GM19239 (cell line): ENCODE measurements around the gene ACCSL.

ENCODE experiments used
- DNase-seq: peaks from one replicate; pipeline ENCODE4 v3.0.0; 2011; ENCODE audit warnings: low spot score; ENCODE audit not compliant: insufficient read length
- FAIRE-seq: peaks from 2 replicates; lab custom pipeline; 2011; peaks lifted over from hg19 to GRCh38; lab: Jason Lieb, UNC

Gene ACCSL

DNA sequence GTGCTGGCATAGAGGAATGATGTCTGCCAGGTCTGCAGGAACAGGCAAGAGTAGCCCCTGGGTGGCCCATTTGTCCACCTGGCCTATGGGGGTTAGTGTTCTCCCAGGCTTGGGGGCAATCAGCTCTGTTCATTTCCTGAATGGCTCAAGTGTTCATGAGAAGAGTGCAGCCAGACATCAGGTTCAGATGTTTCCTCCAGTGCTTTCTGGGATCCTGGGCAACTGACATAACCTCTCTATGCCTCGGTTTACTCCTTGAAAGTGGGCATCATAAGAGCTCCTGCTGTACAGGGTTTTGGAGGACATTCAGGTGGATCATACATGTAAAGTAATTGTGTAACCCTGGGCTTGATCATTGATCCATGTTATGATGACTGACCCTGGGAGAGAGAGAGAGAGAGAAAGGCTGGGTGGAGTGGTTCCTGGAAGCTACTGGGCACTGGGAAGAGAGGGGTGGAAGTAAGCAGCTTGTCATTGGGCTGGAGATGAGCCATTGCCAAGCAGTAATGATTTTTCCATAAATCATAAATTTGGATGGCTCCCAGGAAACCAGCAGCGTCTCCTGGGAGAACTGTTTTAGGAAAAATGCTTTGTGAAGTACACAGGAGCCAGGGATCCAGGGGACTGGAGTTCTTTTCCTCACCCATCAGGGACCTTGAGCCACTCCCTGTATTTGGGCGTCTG is 30.2 kb upstream of the ACCSL start:
- DNase-seq (no peak), FAIRE-seq (no peak)

DNA sequence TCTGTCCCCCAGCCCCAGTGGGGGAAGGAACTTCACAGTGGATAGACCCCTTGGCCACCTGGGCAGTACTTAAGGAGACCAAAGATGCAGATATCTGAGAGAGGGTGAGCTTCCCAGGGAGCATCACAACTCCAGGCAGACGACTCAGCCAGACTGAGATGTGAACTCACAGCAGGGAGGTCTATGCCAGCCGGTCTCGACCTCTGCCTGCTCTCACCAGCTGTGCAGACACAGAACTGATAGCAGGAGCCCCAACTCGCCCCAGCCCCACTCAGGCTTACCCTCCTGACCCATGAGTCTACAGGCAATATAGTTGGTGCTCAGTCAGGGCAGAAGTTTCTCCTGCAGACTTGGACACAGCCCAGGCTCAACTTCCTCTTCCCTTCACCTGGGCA is 29.7 kb upstream of the ACCSL start:
- DNase-seq (no peak), FAIRE-seq (no peak)

DNA sequence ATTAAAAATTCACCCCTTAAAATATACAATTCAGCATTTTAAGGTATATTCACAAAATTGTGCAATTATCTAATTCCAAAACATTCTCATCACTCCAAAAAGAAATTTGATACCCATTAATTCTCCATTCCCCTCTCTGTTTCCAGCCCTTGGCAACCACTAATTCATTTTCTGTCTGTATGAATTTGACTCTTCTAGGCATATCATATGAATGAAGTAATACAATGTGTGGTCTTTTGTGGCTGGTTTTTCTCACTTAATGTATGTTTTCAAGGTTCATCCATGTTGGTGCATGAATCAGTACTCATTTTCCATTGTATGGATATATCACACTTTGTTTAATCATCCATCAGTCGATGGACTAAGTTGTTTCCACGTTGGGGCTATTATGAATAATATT is 29.0 kb upstream of the ACCSL start:
- DNase-seq: no peak
- FAIRE-seq: no peak

DNA sequence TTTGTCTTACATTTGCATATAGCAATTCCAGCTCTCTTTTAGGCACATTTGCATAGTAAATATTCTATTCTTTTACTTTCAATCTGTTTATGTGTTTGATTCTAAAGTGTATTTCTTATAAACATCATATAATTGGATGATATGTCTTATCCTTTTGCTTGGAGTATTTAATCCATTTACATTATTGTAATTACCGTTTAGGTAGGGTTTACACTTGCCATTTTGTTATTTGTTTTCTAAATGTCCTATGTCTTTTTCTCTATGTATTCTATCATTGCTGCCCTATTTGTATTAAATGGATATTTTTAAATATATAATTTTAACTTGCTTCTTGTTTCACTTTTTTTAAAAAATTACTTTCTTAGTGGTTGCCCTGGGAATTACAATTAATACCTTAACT is 22.8 kb upstream of the ACCSL start:
- FAIRE-seq (no peak), DNase-seq (no peak)

DNA sequence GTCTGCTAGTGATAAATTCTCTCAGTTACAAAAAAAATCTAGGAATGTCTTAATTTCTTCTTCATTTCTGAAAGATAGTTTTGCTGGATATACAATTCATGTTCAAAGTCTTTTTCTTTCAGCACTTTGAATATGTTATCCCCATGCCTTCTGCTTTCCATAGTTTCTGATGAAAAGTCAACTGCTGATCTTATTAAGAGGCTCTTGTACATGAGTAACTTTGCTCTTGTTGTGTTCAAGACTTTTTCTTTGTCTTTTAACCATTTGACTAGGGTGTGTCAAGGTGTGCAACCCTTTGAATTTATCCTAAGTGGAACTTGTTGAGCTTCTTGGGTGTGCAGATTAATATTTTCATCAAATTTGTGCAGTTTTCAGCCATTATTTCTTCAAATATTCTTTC is 22.1 kb upstream of the ACCSL start:
- FAIRE-seq: no peak
- DNase-seq: no peak

DNA sequence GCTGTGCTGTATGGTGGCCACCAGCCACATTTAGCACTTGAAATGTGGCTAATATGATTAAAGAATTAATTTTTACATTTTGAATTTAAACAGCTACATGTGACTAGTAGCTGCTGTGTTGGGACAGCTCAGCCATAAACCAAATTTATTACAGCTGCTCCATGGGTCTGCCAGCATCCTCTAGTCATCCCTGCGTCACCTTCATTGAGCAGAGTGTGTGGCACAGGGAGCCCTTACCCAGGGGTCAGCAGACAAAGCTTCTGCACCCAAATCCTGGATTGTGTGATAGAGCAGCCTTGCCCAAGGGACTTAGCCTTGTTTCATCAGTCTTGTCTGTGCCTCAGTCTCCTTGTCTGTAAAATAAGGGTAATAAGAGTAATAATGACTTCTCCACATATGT is 19.4 kb upstream of the ACCSL start:
- no peak for FAIRE-seq

DNA sequence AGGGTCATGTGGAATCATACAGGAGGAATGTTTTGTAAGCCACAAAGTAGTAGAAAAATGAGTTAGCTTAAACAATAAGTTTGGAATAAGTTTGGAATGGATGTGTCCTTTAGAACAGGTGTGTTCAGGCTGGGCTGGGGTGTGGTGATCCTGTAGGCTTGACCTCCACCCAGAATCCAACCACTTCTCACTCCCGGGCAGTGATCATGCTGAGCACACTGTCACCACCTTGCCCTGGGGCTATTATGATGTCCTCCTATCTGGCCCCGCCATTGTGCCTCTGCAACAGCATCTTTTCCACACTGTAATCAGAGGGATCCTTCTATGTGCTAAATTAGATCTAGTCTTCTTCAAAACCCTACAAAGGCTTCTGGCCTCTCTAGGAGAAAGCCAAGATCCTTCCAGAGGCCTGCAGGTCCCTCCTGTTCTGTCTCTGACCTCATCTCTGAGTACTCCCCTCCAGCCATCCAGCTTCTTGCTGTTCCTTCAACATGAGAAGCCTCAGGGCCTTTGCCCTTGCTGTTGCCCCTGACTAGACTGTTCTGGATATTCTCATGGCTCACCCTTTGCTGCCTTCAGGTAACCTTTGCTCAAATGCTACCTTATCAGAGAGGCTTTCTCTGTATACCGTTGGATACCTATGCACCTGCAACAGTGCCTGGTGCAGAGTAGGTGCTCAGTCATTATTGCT is 18.8 kb upstream of the ACCSL start:
- FAIRE-seq: no peak

More for the DNA sequence above, 19.4 kb upstream of the ACCSL start:
- no peak for DNase-seq

DNA sequence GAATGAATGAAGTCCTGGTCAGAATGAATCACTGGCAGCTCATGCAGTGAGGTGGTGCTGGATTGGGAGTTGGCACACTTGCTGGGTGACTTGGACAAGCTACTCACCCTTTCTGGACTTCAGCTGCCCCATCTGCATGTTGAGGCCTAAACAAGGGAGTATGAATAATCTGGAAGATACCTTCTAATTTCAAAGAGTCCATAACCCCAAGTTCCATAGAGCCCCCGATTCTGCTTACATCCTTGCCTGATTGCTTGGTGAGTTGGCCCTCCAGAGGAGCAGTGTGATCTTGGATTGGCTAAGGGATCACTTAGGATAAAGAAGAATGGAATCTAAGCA is 18.3 kb upstream of the ACCSL start:
- DNase-seq: no peak
- FAIRE-seq: no peak

More for the DNA sequence above, 18.8 kb upstream of the ACCSL start:
- no peak for DNase-seq

DNA sequence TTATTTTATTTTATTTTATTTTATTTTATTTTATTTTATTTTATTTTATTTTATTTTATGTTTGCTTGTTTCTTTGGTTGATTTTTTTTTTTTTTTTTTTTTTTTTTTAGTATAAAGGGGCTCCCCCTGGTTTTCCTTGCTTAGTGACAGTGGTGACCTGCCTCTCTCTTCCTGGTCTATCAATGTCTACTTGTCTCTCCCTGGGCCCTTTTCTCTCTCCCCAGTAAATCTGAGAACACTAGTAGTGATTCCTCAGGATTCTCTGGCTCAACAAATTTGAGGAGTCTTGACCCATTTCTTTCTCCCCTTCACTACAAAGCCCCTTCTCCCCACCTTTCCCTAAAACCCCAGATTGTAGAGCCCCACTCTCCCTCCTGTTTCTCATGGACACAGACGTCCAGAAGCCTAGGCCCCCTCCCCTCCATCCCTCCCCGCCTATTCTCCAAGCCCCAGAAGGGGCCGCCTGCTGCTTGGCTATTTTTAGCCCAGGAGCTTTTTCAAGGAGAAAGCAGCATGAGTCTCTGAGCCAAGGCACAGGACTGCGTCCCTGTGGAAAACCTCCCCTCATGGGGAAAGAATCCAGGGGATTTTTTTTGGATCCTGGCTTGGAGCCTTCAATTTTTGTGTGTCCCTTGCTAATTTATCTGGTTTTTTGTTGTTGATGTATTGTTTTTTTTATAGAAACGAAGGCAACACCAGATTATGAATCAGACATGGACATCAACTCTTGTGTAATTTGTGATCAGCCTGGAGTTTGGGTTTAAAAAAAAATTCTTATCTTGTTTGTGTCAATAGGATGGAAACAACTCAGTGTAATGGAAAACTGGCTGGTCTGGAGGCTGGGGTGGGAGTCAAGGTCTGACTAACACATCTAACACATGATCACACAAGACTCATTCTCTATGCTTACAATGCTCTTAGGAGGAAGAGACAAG is 17.5 kb upstream of the ACCSL start:
- FAIRE-seq (no peak), DNase-seq (no peak)

DNA sequence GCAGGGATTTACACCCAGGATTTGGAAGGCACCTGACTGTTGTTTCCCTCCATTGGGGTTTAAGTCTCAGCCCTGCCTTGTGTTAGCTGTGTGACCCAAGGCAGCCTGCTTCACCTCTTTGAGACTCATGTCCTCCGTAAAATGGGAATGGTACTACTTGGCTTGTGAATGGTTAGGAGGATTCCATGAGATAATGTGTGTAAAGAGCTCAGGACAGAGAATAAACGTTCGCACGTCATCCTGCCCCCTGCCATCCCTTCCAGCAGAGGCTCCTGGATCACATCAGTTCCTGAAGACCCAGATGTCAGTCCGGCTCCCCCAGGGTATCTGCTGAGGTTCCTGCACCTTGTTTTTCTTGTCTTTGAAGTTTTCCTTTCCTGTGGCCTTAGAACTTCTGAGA is 16.8 kb upstream of the ACCSL start:
- DNase-seq: no peak
- FAIRE-seq: no peak

DNA sequence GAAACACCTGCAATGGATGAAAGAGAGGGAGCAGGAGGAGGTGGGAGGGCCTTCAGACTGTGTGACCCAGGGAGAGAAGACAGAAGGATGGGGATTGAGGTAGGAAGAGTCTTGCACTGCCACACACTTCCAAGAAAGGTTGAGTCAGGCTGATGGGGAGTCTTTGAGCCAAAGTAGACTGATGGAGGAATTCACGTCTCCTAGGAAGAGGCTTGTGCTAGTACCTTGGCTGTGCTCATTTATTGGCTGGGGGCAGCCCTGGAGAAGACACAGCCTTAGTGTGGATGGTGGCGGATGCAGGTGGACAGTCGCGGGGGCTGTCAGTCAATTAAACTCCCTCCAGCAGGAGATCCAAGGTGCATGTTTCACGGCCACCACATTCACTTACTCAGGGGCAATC is 16.2 kb upstream of the ACCSL start:
- no peak for DNase-seq
- no peak for FAIRE-seq

DNA sequence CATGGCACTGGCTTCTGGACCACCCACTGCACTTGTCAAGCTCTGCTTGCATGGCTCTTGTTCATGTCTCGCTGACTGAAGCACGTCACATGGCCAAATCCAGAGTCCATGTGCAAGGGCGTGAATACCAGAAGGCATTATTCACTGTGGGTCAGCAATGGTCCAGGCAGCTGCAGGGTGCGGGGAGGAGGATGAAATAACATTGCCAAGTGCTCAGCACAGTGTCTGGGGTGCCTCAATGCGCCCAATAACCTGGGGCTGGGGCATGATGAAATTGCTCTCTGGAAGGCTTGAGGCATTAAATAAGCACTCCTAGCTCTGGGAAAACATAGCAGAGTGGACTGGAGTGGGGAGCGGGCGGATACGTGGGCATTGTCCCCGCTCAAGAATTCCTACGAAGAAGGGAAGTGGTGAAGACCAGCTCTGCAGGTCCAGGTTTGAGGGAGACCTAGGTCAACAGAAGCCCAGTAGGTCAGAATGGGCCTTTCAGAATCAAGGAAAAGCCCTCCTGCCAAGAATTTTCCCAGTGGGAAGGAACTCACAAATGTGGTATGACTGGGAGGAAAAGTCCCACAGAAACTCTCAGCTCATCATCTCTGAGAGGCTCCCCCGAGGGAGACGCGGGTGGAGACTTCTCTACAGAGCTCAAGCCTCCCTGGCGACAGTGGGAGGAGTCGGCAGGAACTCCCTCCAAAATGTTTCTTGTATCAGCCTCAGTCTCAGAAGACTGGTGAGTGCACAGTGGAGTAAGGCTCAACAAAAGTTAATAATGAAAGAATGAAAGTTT is 15.3 kb upstream of the ACCSL start:
- FAIRE-seq: no peak
- no peak for DNase-seq

DNA sequence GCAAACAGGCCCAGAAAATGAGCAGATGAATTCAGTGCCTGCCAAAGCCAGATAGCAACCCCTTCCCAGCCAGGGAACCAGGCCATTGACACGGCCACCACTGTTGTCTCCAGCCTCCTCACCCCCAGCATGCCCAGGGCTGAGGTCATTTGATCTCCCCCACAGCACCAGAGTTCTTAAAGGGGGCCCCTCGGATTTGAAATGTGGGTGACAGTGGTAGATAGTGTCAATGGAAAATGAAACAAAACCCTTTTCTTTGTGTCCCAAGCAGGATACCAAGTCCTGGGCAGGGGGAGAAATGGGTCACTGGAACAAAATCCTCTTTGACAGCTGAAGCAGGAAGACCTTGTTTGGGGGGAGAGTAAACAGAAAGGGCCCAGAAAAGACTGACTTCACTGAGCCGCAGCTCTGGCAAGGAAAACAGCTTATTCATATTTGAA is 14.3 kb upstream of the ACCSL start:
- FAIRE-seq (no peak), DNase-seq (no peak)

DNA sequence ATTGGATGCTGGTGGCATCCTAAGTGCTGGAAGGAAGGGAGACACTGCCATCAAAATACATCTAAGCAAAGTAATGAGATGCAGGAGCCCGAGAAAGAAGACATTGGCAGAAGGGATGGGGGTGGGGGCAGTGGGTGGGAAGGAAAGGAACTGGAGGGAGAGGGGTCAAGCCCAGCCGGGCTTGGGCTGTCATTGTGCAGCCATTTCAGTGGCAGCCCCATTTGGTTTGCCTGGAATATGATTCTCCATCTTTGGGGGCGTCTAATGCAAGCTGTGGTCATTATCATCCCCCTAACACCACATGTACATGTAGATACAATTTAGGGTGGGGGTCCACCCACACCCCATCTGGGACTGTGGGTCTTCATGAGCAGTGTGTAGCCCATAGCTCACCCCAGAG is 13.9 kb upstream of the ACCSL start:
- no peak for FAIRE-seq
- no peak for DNase-seq

DNA sequence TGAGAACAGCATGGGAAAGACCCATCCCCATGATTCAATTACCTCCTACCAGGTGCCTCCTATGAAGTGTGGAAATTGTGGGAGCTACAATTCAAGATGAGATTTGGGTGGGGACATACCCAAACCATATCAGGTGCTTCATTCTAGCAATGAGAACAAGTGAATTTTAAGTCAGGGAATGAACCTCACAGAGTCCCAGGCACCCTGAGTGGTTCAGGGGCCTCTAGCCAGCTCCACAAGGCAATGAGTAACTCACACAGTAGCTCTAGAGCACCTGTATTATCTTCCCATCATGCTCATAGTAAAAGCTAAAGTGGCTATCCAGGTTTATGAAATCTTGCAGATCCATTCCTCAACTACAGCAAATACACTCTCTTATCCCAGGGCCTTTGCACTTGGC is 13.1 kb upstream of the ACCSL start:
- no peak for FAIRE-seq
- DNase-seq: no peak

DNA sequence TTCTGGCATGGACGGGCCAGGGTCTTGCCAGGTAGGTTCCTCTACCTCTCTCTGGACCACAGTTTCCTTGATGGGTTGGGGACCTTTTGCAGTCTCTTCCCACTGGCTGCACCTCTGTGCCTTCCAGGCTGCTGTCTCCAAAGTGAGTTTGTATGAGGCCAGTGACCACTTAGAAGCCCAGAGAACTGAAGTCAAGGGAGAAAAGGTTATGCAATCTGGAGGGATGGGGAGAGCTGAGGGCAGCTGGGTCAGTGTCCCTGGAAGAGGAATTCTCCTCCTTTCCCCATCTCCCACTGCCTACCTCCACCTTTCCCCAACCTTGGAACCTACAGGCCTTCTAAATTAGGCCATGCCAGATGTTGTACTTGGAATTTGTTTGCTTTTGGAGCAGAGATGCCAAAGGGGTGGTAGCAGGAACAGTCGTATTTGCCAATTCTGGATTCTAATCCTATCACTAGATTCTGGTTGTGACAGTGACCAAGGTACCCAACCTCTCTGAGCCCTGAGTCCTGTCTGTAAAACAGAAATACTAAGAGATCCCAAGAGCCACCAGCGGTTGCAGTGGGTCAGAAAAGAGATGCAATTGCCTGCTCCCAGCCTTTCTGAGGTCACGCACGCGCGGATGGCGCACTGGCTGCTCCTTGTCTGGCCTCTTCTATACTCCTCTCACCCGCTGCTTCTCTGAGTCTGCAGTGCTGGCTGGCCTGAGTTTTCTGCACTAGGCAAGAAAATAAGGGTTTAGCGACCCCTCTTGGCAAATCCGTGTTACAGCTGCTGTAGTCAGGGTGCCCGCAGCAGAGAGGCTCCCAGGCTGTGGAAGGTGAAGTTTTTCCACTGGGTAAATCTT is 10.7 kb upstream of the ACCSL start:
- FAIRE-seq (peak; percentile 66), DNase-seq (peak; percentile 9)

DNA sequence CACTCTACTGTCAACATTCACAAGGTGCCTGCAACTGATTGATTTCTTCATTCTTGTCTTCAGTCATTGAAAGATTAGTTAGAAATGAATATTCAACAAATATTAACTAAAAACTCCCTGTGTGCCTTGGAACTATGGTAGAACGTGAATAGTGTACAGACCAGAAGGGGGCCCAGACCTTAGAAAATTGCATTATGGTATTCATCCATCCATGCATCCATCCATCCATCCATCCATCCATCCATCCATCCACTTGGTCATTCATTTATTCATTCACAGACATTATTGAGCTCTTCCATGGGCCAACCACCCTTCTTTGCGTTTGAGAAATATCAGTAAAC is 10.2 kb upstream of the ACCSL start:
- DNase-seq (no peak), FAIRE-seq (no peak)

DNA sequence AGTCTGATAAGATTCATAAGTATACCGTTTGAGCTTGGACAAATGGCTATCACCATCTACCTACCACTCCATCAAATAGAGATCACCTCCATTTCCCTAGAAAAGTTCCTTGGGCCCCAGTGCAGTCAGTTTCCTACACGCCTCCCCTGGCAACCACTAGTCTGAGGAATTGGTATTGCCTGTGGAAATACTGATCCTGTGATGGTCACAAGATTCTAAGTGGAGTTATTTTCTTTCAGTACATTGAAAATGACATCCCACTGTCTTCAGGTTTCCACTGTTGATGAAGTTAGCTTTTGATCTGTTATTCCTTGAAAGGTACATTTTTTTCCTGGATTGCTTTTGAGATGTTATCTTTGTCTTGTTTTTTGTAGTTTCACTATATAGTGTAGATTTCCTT is 4.6 kb upstream of the ACCSL start:
- DNase-seq: no peak
- no peak for FAIRE-seq

DNA sequence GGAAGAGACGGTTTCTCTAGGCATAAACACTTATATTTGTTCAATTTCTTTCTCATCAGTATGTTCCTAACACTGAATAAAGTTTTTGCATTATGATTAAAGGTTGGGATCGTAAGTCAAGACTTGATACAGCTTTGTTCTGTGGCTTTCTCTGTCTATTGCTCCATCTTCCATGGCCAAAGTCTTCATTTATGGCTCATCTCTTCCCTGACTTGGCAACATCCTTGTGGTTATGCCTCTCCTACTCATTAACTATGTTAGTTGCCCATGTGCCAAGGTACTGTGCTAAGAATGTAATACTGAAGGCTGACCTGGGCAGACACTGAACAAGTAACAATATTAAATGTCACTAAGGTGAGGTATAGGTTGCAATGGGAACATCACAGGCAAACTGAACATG is 1.6 kb upstream of the ACCSL start:
- FAIRE-seq (no peak), DNase-seq (no peak)

DNA sequence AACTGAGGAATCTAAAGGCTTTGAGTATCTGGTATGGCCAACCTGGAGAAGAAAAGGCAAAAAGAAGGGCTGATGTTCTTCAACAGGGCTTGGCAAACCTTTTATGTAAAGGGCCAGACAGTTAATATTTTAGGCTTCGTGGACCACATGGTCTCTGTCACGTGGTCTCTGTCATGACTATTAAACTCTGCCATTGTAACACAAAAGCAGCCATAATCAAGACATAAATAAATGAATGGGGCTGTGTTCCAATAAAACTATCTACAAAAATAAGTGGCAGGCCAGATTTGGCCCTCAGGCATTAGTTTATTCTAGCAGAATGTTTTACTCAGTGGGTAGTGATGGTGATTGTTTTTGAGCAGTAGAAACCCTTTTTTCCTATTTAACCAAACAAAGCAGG is 483 bp upstream of the ACCSL start:
- no peak for DNase-seq
- FAIRE-seq: no peak
